GM18511 (cell line): Measurements from ENCODE around the gene CIITA.

Experiments used
- ATAC-seq: cut with Tn5 transposase; IDR thresholded peaks from one replicate; pipeline ENCODE4 v1.9.1; 2021; ENCODE audit warnings: mild to moderate bottlenecking, moderate library complexity; ENCODE audit not compliant: unreplicated experiment

CIITA gene

DNA sequence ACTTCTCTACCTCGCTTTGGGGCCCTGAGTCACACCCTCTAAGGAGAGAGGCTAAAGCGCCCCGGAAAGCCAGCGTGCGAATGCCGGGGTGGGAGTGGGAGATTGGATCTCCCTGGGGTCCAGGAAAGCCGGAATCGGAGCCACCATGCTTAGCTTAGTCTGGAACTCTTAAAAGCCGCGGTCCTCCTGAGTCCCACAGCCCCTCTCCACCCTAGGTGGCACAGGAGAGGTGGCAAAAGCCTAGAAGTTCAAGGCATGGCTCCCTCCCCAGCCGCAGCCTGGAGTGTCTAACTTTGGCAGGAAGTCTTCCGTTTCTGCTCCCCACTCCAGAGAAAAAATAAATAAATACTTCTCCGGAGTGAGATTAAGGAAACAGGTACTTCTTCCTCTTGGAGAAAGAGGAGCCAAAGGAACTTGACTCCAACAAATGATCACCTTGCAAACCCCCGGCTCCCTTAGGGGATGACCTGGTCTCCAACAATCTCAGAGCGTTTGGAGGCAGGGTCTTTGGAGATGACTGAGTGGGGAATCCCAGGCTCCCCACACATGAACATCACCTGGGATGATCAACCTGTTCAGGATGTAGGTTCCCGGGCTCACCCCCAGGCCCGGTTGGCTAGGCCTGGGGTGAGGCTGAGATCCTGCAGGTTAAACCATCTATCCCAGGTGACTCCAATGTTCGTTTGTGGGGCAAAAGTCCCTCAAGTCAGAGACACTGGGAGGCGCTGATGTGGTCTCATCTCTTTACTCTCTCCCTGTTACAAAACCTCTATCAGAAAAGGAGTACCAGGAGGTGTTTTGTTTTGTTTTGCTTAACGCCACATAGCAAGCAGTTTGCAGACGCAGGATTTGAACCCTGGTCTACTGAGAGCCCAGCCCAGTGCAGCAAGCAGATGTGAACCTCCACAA is 2.9 kb downstream of the CIITA start:
- ATAC-seq = no peak

GRCh38 chr16:10880594-10881452 is 3.8 kb downstream of the CIITA start:
- no peak for ATAC-seq

GRCh38 chr16:10881479-10882030 is 4.6 kb downstream of the CIITA start:
- peak; percentile 17 for ATAC-seq

GRCh38 chr16:10883004-10883403 is 6.0 kb downstream of the CIITA start:
- ATAC-seq = no peak

- no peak for ATAC-seq
These were observed 8.2 kb downstream of the CIITA start for GRCh38 chr16:10885246-10885645.

DNA sequence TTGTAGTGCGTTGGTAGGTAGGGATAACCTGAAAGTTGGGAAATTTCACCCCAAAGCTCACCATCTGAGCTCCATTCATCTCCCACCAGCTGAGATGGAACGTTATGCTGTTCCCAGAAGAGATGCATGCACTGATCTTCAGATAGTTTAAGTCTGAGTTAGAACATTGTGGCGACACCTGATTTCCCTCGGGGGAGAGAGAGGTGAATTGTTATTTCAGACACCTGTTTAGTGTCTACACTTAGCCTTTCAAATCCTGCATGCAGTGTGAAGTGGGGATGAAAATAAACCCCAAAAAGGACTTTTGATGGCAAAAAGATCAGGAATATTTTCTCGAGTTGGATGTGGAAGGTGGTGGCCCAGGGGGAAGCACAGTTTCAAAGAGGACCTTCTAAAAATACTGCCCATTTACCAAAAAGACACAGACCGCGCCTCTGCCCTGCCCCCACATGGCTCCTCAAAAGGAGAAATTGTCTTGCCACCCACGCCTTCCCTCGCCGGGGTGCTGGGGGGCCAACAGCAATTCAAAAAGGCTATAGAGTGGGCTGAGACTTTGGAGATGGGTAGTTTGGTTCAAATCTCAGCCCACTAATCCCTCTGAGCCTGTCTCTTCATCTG is 11.4 kb downstream of the CIITA start:
- ATAC-seq = no peak

DNA sequence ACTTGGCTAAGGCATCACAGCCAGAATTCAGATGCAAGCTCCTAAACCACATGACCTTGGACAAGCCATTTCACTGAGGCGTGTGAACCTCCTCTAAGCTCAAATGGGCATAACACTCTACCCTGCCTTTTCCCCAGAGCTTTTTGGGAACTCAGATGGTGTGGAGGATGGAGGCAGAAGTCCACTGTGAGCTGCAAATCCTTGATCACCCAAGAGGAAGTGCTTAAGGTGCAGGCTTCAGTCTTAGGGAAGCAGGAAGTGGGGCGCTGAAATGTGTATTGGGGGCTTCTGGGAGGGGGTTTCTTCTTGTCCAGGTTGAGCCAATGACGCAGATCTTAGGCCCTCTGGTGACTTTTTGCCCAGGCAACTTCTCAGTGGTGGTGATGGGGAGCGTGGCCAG is 12.9 kb downstream of the CIITA start:
- no peak for ATAC-seq

- no peak for ATAC-seq
These were observed 15.8 kb downstream of the CIITA start for GRCh38 chr16:10892782-10893318.

GRCh38 chr16:10895053-10895946 is 18.3 kb downstream of the CIITA start:
- no peak for ATAC-seq

DNA sequence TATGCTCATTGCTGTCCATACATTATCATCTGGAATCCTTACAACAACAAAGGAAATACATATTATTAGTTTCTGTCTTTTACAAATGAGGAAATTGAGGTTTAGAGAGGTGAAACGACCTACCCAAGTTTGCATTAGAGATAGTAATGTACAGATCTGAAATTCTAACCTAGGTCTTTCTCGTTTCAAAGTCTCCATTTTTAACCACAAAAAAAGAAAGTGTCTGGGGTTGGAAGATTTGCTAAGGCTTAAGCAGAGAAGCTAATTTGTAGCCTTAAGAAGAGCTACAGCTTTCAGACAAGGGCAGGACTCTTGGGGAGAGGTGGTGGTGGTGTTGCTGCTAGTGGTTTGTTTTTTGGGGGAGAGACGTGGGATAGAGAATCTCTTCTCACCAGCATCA is 19.2 kb downstream of the CIITA start:
- ATAC-seq = peak; percentile 30

GRCh38 chr16:10896723-10897122 is 19.7 kb downstream of the CIITA start:
- no peak for ATAC-seq

DNA sequence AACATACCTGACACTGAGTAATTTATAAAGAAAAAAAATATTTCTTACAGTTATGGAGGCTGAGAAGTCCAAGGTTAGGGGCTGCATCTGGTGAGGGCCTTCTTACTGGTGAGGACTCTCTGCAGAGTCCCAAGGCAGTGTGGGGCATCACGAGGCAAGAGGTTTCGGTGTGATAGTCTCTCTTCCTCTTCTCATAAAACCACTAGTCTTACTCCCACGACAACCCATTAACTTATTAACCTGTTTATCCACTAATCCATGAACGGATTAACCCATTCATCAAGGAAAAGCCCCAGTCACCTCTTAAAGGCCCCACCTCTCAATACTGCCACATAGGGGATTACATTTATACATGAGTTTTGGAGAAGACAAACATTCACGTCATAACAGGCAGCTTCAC is 20.1 kb downstream of the CIITA start:
- peak; percentile 86 for ATAC-seq

DNA sequence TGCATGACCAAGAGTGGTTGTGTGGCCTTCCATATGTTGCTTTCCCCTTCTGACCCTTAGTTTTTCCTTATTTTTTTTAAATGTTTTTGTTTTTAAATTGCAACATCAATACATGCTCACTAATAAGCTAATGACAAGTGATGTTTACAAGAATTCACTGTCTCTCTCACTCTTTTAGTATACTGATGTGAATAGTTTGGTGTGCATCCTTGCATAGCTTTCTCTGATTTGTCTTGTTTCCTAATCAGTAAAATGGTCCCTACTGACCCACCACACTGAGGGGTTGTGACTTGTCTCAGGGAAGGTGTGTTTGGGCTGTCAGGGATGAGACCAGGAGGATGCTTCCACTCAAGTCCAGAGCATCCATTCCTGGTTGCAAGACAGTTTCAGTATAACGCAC is 26.0 kb downstream of the CIITA start:
- ATAC-seq = no peak

DNA sequence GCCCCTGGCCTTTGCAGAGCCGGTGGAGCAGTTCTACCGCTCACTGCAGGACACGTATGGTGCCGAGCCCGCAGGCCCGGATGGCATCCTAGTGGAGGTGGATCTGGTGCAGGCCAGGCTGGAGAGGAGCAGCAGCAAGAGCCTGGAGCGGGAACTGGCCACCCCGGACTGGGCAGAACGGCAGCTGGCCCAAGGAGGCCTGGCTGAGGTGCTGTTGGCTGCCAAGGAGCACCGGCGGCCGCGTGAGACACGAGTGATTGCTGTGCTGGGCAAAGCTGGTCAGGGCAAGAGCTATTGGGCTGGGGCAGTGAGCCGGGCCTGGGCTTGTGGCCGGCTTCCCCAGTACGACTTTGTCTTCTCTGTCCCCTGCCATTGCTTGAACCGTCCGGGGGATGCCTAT is 29.5 kb downstream of the CIITA start:
- no peak for ATAC-seq

- ATAC-seq = no peak
These were observed 30.1 kb downstream of the CIITA start for GRCh38 chr16:10906914-10907756.

- ATAC-seq = no peak
These were observed 30.7 kb downstream of the CIITA start for GRCh38 chr16:10907757-10908045.

DNA sequence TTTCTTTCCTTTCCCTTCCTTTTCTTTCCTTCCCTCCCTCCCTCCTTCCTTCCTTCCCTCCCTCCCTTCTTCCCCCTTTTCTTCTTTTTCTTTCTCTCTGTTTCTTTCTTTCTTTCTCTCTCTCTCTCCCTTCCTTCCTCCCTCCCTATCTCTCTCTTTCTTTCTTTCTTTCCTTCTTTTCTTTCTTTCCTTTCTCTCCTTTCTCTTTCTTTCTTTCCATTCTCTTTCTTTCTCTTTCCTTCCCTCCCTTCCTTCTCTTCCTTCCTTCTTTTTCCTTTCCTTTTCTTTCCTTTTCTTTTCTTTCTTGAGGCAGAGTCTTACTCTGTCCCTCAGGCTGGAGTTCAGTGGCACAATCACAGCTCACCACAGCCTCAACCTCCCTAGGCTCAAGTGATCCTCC is 34.3 kb downstream of the CIITA start:
- no peak for ATAC-seq

DNA sequence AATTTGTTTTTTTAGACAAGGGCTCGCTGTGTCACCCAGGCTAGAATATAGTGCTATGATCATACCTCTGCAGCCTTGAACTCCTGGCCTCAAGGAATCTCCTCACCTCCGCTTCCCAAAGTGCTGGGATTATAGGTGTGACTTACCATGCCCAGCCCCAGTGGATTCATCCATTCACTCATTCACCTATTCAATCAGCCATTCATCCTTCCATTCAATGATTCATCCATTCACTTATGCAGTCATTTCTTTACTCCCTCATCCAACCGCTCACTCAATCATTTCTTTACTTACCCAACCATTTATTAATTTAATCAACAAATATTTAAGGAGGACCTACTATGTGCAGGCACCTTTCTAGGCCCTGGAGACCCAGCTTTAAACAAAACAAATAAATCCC is 39.5 kb downstream of the CIITA start:
- ATAC-seq = no peak

- no peak for ATAC-seq
These were observed 41.4 kb downstream of the CIITA start for GRCh38 chr16:10918294-10919002.
